Transverse colon (tissue), 4 donors: ENCODE data around the gene PTGES2.

Experiments used
- CTCF ChIP-seq, 5 experiments: fragments of 200-600 bp in 3 of 5; fragments of 450-650 bp in 2 of 5; sonication (generic) in 3 of 5; IDR thresholded peaks; 1 replicate in 2 of 5; 2 replicates in 3 of 5; pipeline ENCODE4 v1.5.1; 2016 to 2017; ENCODE audit warnings: antibody characterized with exemption in 5 of 5, inconsistent platforms in 3 of 5, mild to moderate bottlenecking in 2 of 5, moderate library complexity in 1 of 5
- EP300 ChIP-seq: sonication (generic); formaldehyde crosslinking; IDR thresholded peaks from one replicate; pipeline ENCODE4 v1.6.1; 2017; ENCODE audit warnings: antibody characterized with exemption, low read depth
- POLR2A ChIP-seq: fragments of 450-650 bp; IDR thresholded peaks from one replicate; pipeline ENCODE4 v1.6.1; 2016; ENCODE audit warnings: antibody characterized with exemption, mild to moderate bottlenecking, moderate library complexity
- POLR2AphosphoS5 ChIP-seq, 3 donors: sonication (generic); formaldehyde crosslinking; IDR thresholded peaks; one replicate each; pipeline ENCODE4 v1.6.1; 2016; ENCODE audit warnings: antibody characterized with exemption in 3 of 3

DNA sequence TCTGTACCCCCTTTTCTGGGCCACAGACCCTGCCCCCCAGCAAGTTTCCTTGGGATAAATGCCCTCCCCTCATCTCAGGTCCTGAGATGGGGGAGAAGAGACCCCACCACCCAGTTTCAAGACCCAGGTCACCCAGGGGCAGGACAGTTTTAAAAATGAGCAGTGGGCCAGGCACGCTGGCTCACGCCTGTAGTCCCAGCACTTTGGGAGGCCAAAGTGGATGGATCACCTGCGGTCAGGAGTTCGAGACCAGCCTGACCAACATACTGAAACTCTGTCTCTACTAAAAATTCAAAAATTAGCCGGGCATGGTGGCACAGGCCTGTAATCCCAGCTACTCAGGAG is 6.1 kb downstream of the PTGES2 start:
- TF ChIP-seq CTCF (IDR thresholded peaks at IDR 0.05) (no peak), POLR2A (no peak), POLR2AphosphoS5 (IDR thresholded peaks at IDR 0.05) (no peak), EP300 (no peak)
